HepG2 (cell line): ENCODE measurements around the gene ICAM5. TPM values are rescaled to one million over a fixed set of nuclear protein-coding genes. Genes with fewer than 3 reads are reported as not detected.

Experiments
- GABPB1 ChIP-seq: IDR thresholded peaks from 2 replicates; pipeline ENCODE4 v1.6.1; 2016; ENCODE audit warnings: mild to moderate bottlenecking, missing genetic modification reagents, moderate library complexity, missing compliant biosample characterization
- IRF2 ChIP-seq: IDR thresholded peaks from 2 replicates; pipeline ENCODE4 v1.6.1; 2018; ENCODE audit warnings: missing genetic modification reagents, missing compliant biosample characterization
- KDM2A ChIP-seq: sonication (generic); formaldehyde crosslinking; IDR thresholded peaks from 2 replicates; pipeline ENCODE4 v1.4.0; 2020; ENCODE audit warnings: low read depth, missing genetic modification reagents, borderline replicate concordance
- KLF6 ChIP-seq: IDR thresholded peaks from 2 replicates; pipeline ENCODE4 v1.8.0; 2016; ENCODE audit warnings: missing biosample characterization, missing genetic modification reagents
- NFE2 ChIP-seq: sonication (generic); formaldehyde crosslinking; IDR thresholded peaks from 2 replicates; pipeline ENCODE4 v1.4.0; 2020; ENCODE audit warnings: missing genetic modification reagents
- POLR2G ChIP-seq: fragments of 200-400 bp; formaldehyde crosslinking; IDR thresholded peaks from 2 replicates; pipeline ENCODE4 v1.6.1; 2018; ENCODE audit warnings: mild to moderate bottlenecking, low read depth, low read length, moderate library complexity
- RBM39 ChIP-seq: fragments of 200-400 bp; formaldehyde crosslinking; IDR thresholded peaks from one replicate; pipeline ENCODE4 v1.6.1; 2018; ENCODE audit warnings: antibody characterized with exemption, mild to moderate bottlenecking, low read depth, low read length; ENCODE audit not compliant: poor library complexity, severe bottlenecking
- SIN3B ChIP-seq: fragments of 150-350 bp; IDR thresholded peaks from 2 replicates; pipeline ENCODE4 v1.6.1; 2014; ENCODE audit warnings: low read length
- TSC22D2 ChIP-seq: sonication (generic); formaldehyde crosslinking; IDR thresholded peaks from 2 replicates; pipeline ENCODE4 v1.5.1; 2020; ENCODE audit warnings: missing genetic modification reagents, mild to moderate bottlenecking, borderline replicate concordance
- USF2 ChIP-seq, 2 experiments: sonication (generic) in 1 of 2; formaldehyde crosslinking in 1 of 2; IDR thresholded peaks; 2 replicates each; pipeline versions ENCODE4 v1.5.1 to v1.6.1; 2011 to 2020; ENCODE audit warnings: borderline replicate concordance in 1 of 2, low read depth in 1 of 2, low read length in 1 of 2, mild to moderate bottlenecking in 1 of 2, missing genetic modification reagents in 1 of 2, moderate library complexity in 1 of 2
- ZFP90 ChIP-seq: sonication (generic); formaldehyde crosslinking; IDR thresholded peaks from 2 replicates; pipeline ENCODE4 v1.8.0; 2022; ENCODE audit warnings: missing genetic modification reagents, mild to moderate bottlenecking, inconsistent platforms, borderline replicate concordance
- ZNF136 ChIP-seq: sonication (generic); formaldehyde crosslinking; IDR thresholded peaks from 2 replicates; pipeline ENCODE4 v1.8.1; 2022; ENCODE audit warnings: low read depth, mild to moderate bottlenecking, moderate library complexity, missing genetic modification reagents
- ZNF350 ChIP-seq: sonication (generic); formaldehyde crosslinking; IDR thresholded peaks from 2 replicates; pipeline ENCODE4 v1.4.0; 2020; ENCODE audit warnings: mild to moderate bottlenecking, low read depth, missing genetic modification reagents, borderline replicate concordance
- ZNF446 ChIP-seq: sonication (generic); formaldehyde crosslinking; IDR thresholded peaks from 2 replicates; pipeline ENCODE4 v1.5.0; 2020; ENCODE audit warnings: mild to moderate bottlenecking, missing genetic modification reagents
- polyA plus RNA-seq, 8 experiments: library from polyadenylated mRNA; depleted of rRNA in 3 of 8; stranded (reverse) in 7 of 8; unstranded in 1 of 8; fragments of >200 nt; fragmentation: Illumina TruSeq in 4 of 8; extraction: Trizol in 4 of 8; gene quantifications; 2 replicates each; pipeline versions ENCODE4 v1.2.1 to v1.2.3, GENCODE V29; 2011 to 2016; ENCODE audit warnings: low read depth in 4 of 8, missing spikeins in 1 of 8, mixed read lengths in 1 of 8; ENCODE audit not compliant: insufficient read depth in 1 of 8
- total RNA-seq, 5 experiments: library from RNA; depleted of rRNA; stranded (reverse); fragments of >200 nt; fragmentation: Illumina TruSeq; extraction: Trizol; gene quantifications; 2 replicates each; pipeline ENCODE4 v1.2.3, GENCODE V29; 2016; ENCODE audit warnings: low read depth in 1 of 5
- TF ChIP-seq, protein P1 (sequence below): IDR thresholded peaks from 2 replicates; pipeline ENCODE4 v1.6.1; 2016; ENCODE audit warnings: low read depth, missing genetic modification reagents, missing compliant biosample characterization
- TF ChIP-seq, protein P2 (sequence below): sonication (generic); formaldehyde crosslinking; IDR thresholded peaks from 2 replicates; pipeline ENCODE4 v1.4.0; 2020; ENCODE audit warnings: mild to moderate bottlenecking, missing genetic modification reagents

The ICAM5 gene
- total and polyA plus RNA-seq, 2 of the 13 experiments (the other 11 are each of a cell fraction or from before 2014, with no cell fraction given): 0.46 to 1.6 TPM

DNA sequence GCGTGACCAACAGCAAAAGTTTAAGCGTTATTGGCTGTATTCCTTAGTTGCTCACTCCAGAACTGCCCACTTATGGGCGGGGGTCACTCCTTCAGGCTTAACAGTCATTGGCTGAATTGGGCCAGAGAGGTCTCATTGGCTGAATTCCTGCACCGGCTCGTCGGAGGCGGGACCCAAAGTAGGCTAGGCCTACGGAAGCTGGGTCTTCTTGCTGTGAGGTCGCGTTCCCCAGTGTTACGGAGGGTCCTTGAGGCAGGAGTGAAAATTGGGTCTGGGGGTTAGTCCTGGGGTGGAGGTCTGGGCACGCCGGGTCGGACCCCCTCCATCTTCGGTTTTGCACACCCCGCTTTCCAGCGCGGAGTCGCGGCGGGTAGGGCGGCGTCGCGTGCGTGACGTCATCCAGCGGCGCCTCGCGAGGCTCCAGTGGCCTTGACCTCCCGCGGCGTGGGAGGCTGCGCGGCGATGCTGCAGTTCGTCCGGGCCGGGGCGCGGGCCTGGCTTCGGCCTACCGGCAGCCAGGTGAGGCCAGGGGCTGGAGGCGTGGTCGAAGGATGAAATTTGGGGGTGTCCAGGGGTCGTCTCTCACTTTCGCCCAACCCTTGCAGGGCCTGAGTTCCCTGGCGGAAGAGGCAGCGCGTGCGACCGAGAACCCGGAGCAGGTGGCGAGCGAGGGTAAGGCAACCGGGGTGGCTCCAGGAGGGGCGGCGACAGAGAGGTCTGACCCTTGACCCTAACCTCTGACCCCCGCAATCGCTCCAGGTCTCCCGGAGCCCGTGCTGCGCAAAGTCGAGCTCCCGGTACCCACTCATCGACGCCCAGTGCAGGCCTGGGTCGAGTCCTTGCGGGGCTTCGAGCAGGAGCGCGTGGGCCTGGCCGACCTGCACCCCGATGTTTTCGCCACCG lies 37.7 kb upstream of the ICAM5 start, which contains the start of gene MRPL4 (continued):
- TF ChIP-seq, protein P1, sequence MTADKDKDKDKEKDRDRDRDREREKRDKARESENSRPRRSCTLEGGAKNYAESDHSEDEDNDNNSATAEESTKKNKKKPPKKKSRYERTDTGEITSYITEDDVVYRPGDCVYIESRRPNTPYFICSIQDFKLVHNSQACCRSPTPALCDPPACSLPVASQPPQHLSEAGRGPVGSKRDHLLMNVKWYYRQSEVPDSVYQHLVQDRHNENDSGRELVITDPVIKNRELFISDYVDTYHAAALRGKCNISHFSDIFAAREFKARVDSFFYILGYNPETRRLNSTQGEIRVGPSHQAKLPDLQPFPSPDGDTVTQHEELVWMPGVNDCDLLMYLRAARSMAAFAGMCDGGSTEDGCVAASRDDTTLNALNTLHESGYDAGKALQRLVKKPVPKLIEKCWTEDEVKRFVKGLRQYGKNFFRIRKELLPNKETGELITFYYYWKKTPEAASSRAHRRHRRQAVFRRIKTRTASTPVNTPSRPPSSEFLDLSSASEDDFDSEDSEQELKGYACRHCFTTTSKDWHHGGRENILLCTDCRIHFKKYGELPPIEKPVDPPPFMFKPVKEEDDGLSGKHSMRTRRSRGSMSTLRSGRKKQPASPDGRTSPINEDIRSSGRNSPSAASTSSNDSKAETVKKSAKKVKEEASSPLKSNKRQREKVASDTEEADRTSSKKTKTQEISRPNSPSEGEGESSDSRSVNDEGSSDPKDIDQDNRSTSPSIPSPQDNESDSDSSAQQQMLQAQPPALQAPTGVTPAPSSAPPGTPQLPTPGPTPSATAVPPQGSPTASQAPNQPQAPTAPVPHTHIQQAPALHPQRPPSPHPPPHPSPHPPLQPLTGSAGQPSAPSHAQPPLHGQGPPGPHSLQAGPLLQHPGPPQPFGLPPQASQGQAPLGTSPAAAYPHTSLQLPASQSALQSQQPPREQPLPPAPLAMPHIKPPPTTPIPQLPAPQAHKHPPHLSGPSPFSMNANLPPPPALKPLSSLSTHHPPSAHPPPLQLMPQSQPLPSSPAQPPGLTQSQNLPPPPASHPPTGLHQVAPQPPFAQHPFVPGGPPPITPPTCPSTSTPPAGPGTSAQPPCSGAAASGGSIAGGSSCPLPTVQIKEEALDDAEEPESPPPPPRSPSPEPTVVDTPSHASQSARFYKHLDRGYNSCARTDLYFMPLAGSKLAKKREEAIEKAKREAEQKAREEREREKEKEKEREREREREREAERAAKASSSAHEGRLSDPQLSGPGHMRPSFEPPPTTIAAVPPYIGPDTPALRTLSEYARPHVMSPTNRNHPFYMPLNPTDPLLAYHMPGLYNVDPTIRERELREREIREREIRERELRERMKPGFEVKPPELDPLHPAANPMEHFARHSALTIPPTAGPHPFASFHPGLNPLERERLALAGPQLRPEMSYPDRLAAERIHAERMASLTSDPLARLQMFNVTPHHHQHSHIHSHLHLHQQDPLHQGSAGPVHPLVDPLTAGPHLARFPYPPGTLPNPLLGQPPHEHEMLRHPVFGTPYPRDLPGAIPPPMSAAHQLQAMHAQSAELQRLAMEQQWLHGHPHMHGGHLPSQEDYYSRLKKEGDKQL (CRISPR knock-in tag): peak; percentile 62; the same call in 1 of the 2 replicates
- TF ChIP-seq ZFP90 (CRISPR knock-in tag) (peak; percentile 85; the same call in 1 of the 2 replicates), NFE2 (CRISPR knock-in tag) (no peak), KLF6 (CRISPR knock-in tag) (peak; percentile 67), KDM2A (CRISPR knock-in tag) (peak; percentile 96), ZNF350 (peak; percentile 70), GABPB1 (CRISPR knock-in tag) (peak; percentile 93), POLR2G (peak; percentile 85), ZNF136 (0 out of 2 replicates have a peak, but pooled peaks have one; percentile 63), TSC22D2 (CRISPR knock-in tag) (0 out of 2 replicates have a peak, but pooled peaks have one; percentile 63), IRF2 (CRISPR knock-in tag) (peak; percentile 84), USF2 (IDR thresholded peaks at IDR 0.05; ENCODE audit: low read depth, low read length) (no peak), USF2 (CRISPR knock-in tag; IDR thresholded peaks at IDR 0.05; ENCODE audit: borderline replicate concordance) (peak; percentile 26; the same call in 1 of the 2 replicates), SIN3B (peak; percentile 86), ZNF446 (CRISPR knock-in tag) (0 out of 2 replicates have a peak, but pooled peaks have one; percentile 40), RBM39 (peak; percentile 73)
- TF ChIP-seq, protein P2, sequence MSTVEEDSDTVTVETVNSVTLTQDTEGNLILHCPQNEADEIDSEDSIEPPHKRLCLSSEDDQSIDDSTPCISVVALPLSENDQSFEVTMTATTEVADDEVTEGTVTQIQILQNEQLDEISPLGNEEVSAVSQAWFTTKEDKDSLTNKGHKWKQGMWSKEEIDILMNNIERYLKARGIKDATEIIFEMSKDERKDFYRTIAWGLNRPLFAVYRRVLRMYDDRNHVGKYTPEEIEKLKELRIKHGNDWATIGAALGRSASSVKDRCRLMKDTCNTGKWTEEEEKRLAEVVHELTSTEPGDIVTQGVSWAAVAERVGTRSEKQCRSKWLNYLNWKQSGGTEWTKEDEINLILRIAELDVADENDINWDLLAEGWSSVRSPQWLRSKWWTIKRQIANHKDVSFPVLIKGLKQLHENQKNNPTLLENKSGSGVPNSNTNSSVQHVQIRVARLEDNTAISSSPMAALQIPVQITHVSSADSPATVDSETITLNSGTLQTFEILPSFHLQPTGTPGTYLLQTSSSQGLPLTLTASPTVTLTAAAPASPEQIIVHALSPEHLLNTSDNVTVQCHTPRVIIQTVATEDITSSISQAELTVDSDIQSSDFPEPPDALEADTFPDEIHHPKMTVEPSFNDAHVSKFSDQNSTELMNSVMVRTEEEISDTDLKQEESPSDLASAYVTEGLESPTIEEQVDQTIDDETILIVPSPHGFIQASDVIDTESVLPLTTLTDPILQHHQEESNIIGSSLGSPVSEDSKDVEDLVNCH (CRISPR knock-in tag): no peak
